H9 (cell line): ENCODE results near the gene OSBPL2. TPM values are rescaled to one million over a fixed set of nuclear protein-coding genes. Genes with fewer than 3 reads are reported as not detected.

ENCODE experiments used
- DNase-seq: peaks from one replicate; pipeline ENCODE4 v3.0.0-alpha.2; 2017
- H2AFZ ChIP-seq: one replicate; pipeline ENCODE4 v1.6.1; 2013; ENCODE audit warnings: mild to moderate bottlenecking, low read length, control low read depth, moderate library complexity
- H2AK5ac ChIP-seq: 2 replicates; pipeline ENCODE4 v1.6.1; 2013; ENCODE audit warnings: low read length, control low read depth, mixed read lengths; ENCODE audit not compliant: insufficient read length
- H2BK120ac ChIP-seq: one replicate; pipeline ENCODE4 v1.6.1; 2013; ENCODE audit warnings: low read depth, mild to moderate bottlenecking, low read length, control low read depth, inconsistent platforms; ENCODE audit not compliant: poor library complexity, severe bottlenecking
- H2BK12ac ChIP-seq: 2 replicates; pipeline ENCODE4 v1.6.1; 2013; ENCODE audit warnings: low read length, control low read depth, mixed read lengths, low read depth; ENCODE audit not compliant: insufficient read length
- H2BK15ac ChIP-seq: 2 replicates; pipeline ENCODE4 v1.6.1; 2013; ENCODE audit warnings: low read depth, low read length, control low read depth
- H2BK20ac ChIP-seq: one replicate; pipeline ENCODE4 v1.6.1; 2013; ENCODE audit warnings: low read depth, mild to moderate bottlenecking, low read length, control low read depth, inconsistent platforms; ENCODE audit not compliant: poor library complexity, severe bottlenecking
- H2BK5ac ChIP-seq: 2 replicates; pipeline ENCODE4 v1.6.1; 2013; ENCODE audit warnings: low read length, control low read depth, mixed read lengths; ENCODE audit not compliant: insufficient read length
- H3K14ac ChIP-seq: 2 replicates; pipeline ENCODE4 v1.6.1; 2013; ENCODE audit warnings: low read length, control low read depth; ENCODE audit not compliant: insufficient read depth
- H3K18ac ChIP-seq: 2 replicates; pipeline ENCODE4 v1.6.1; 2013; ENCODE audit warnings: low read depth, mild to moderate bottlenecking, mixed read lengths, low read length, control low read depth; ENCODE audit not compliant: insufficient read length
- H3K23ac ChIP-seq: 2 replicates; pipeline ENCODE4 v1.6.1; 2013; ENCODE audit warnings: low read length, control low read depth, mixed read lengths, low read depth; ENCODE audit not compliant: insufficient read length
- H3K23me2 ChIP-seq: 2 replicates; pipeline ENCODE4 v1.6.1; 2013; ENCODE audit warnings: low read depth, mild to moderate bottlenecking, mixed read lengths, low read length, control low read depth; ENCODE audit not compliant: insufficient read length, poor library complexity, severe bottlenecking
- H3K27ac ChIP-seq: 2 replicates; pipeline ENCODE4 v1.5.1; 2013; ENCODE audit warnings: low read length, control low read depth, mixed read lengths, low read depth; ENCODE audit not compliant: insufficient read length
- H3K27me3 ChIP-seq: 2 replicates; pipeline ENCODE4 v1.6.1; 2013; ENCODE audit warnings: low read length, control low read depth, inconsistent platforms; ENCODE audit not compliant: insufficient read depth
- H3K4ac ChIP-seq: 2 replicates; pipeline ENCODE4 v1.6.1; 2013; ENCODE audit warnings: low read depth, mild to moderate bottlenecking, control low read depth, inconsistent platforms, low read length, moderate library complexity
- H3K4me1 ChIP-seq: 2 replicates; pipeline ENCODE4 v1.6.1; 2013; ENCODE audit warnings: low read length, control low read depth, inconsistent platforms; ENCODE audit not compliant: insufficient read depth
- H3K4me2 ChIP-seq: 2 replicates; pipeline ENCODE4 v1.6.1; 2013; ENCODE audit warnings: low read length, control low read depth, mixed read lengths; ENCODE audit not compliant: insufficient read length, insufficient read depth
- H3K56ac ChIP-seq: 2 replicates; pipeline ENCODE4 v1.6.1; 2013; ENCODE audit warnings: low read depth, mild to moderate bottlenecking, mixed read lengths, low read length, control low read depth; ENCODE audit not compliant: insufficient read length
- H3K79me1 ChIP-seq: 2 replicates; pipeline ENCODE4 v1.6.1; 2013; ENCODE audit warnings: low read depth, mild to moderate bottlenecking, moderate library complexity, low read length, control low read depth, inconsistent platforms; ENCODE audit not compliant: insufficient read depth, poor library complexity, severe bottlenecking
- H3K79me2 ChIP-seq: 2 replicates; pipeline ENCODE4 v1.6.1; 2013; ENCODE audit warnings: low read length, control low read depth, inconsistent platforms; ENCODE audit not compliant: insufficient read depth
- H3K9ac ChIP-seq: 2 replicates; pipeline ENCODE4 v1.6.1; 2013; ENCODE audit warnings: low read length, control low read depth, mixed read lengths; ENCODE audit not compliant: insufficient read length; ENCODE audit errors: extremely low read depth
- H3K9me3 ChIP-seq: one replicate; pipeline ENCODE4 v1.6.1; 2013; ENCODE audit warnings: low read depth, low read length, inconsistent platforms; ENCODE audit not compliant: control insufficient read depth
- H3T11ph ChIP-seq: one replicate; pipeline ENCODE4 v1.6.1; 2013; ENCODE audit warnings: mild to moderate bottlenecking, low read length, control low read depth, inconsistent platforms
- H4K20me1 ChIP-seq: one replicate; pipeline ENCODE4 v1.6.1; 2013; ENCODE audit not compliant: control insufficient read depth, insufficient read length, insufficient read depth
- H4K5ac ChIP-seq: 2 replicates; pipeline ENCODE4 v1.6.1; 2013; ENCODE audit warnings: low read depth, mild to moderate bottlenecking, mixed read lengths, low read length, control low read depth; ENCODE audit not compliant: insufficient read length
- H4K8ac ChIP-seq: replicated peaks from 2 replicates; pipeline ENCODE4 v1.6.1; 2013; ENCODE audit warnings: low read length, control low read depth, mixed read lengths, low read depth; ENCODE audit not compliant: insufficient read length
- H4K91ac ChIP-seq: 2 replicates; pipeline ENCODE4 v1.6.1; 2013; ENCODE audit warnings: low read depth, mild to moderate bottlenecking, moderate library complexity, mixed read lengths, low read length, control low read depth; ENCODE audit not compliant: insufficient read length
- H3K27ac Mint-ChIP-seq, 3 experiments: 2 replicates in 2 of 3; 3 replicates in 1 of 3; pipeline ENCODE4 v1.8.0; 2020 to 2021; ENCODE audit warnings: mixed read lengths in 3 of 3, mild to moderate bottlenecking in 1 of 3, moderate library complexity in 1 of 3
- H3K27me3 Mint-ChIP-seq: 2 replicates; pipeline ENCODE4 v1.8.0; 2021; ENCODE audit warnings: low read depth, mild to moderate bottlenecking, moderate library complexity, mixed read lengths
- H3K36me3 Mint-ChIP-seq, 3 experiments: 2 replicates in 2 of 3; 3 replicates in 1 of 3; pipeline ENCODE4 v1.8.0; 2020 to 2021; ENCODE audit warnings: low read depth in 3 of 3, mixed read lengths in 3 of 3; ENCODE audit not compliant: insufficient read depth in 1 of 3
- H3K4me1 Mint-ChIP-seq, 2 experiments: 2 replicates each; pipeline ENCODE4 v1.8.0; 2020; ENCODE audit warnings: mixed read lengths in 2 of 2
- H3K4me3 Mint-ChIP-seq, 2 experiments: 2 replicates in 1 of 2; 3 replicates in 1 of 2; pipeline ENCODE4 v1.8.0; 2020 to 2021; ENCODE audit warnings: mild to moderate bottlenecking in 2 of 2, mixed read lengths in 2 of 2, moderate library complexity in 1 of 2
- H3K9me3 Mint-ChIP-seq, 2 experiments: 2 replicates in 1 of 2; 3 replicates in 1 of 2; pipeline ENCODE4 v1.8.0; 2020; ENCODE audit warnings: mild to moderate bottlenecking in 2 of 2, mixed read lengths in 2 of 2, moderate library complexity in 1 of 2
- CTCF ChIP-seq: fragments of 200-600 bp; sonication (generic); conservative IDR thresholded peaks from 3 replicates; pipeline ENCODE4 v1.8.0; 2021; ENCODE audit warnings: antibody characterized with exemption, mild to moderate bottlenecking
- WGBS: extraction: QIAGEN DNeasy Blood & Tissue Kit; methylation state at CpG from one replicate; pipeline ENCODE4 v1.1.7; 2013; ENCODE audit warnings: missing lambda C conversion rate, low lambda C conversion rate, mixed read lengths; ENCODE audit not compliant: insufficient read length; ENCODE audit errors: extremely low coverage; 5-methylcytosine and 5-hydroxymethylcytosine counted together
- total RNA-seq: library from RNA; stranded (reverse); gene quantifications from 2 replicates; pipeline ENCODE4 v1.2.1, GENCODE V29; 2021

Gene OSBPL2
- total RNA-seq, 1 experiment from 2014 or later: 47.3 TPM

- Histone ChIP-seq H4K8ac (no peak overlapping the region), H3K79me2 (no peaks in the 10 kb centered on the region), H4K20me1 (no peaks in the 10 kb centered on the region), H2BK5ac (no peak overlapping the region), H2BK120ac (no peak overlapping the region), H3K56ac (no peak overlapping the region), H2AFZ (no peak overlapping the region), H3K4me2 (no peak overlapping the region), H3K9me3 (no peaks in the 10 kb centered on the region), H4K91ac (no peak overlapping the region), H3K14ac (no peak overlapping the region), H4K5ac (no peak overlapping the region), H2BK15ac (no peak overlapping the region), H2BK12ac (no peak overlapping the region), H3K27ac (no peak overlapping the region), H3K18ac (no peak overlapping the region), H2AK5ac (no peak overlapping the region), H3K9ac (no peak overlapping the region), H3K23ac (no peak overlapping the region), H3K27me3 (no peaks in the 10 kb centered on the region), H3K4me1 (no peaks in the 10 kb centered on the region), H3K79me1 (no peaks in the 10 kb centered on the region), H3K4ac (no peak overlapping the region), H3K23me2 (no peaks in the 10 kb centered on the region), H3T11ph (no peak overlapping the region), H2BK20ac (no peak overlapping the region)
- TF ChIP-seq CTCF: no peak
- no peak for DNase-seq
- Mint-ChIP-seq H3K27me3 (no peaks in the 10 kb centered on the region), H3K4me1 (no peaks in the 10 kb centered on the region), H3K9me3 (no peaks in the 10 kb centered on the region), H3K36me3 (peaks cover 23 to 52% (median 49%) of the 10 kb centered on the region in 3 experiments; a peak in 6 of 7 replicates), H3K27ac (no peak overlapping the region), H3K4me3 (no peak overlapping the region)
- WGBS: no CpG with 5 or more reads among the region's 38 CpGs
These were observed 37.7 kb upstream of the OSBPL2 start for GRCh38 chr20:62200491-62201172.
